Parathyroid adenoma (tissue), 2 donors: ENCODE measurements around the gene ZSWIM5.

Experiments used
- H2AFZ ChIP-seq: fragments of 300-600 bp; sonication (generic); one replicate; pipeline ENCODE4 v1.7.0; 2017; ENCODE audit warnings: antibody characterized with exemption, mild to moderate bottlenecking
- H3K27ac ChIP-seq: fragments of 300-600 bp; sonication (generic); one replicate; pipeline ENCODE4 v1.7.0; 2017
- H3K27me3 ChIP-seq: fragments of 300-600 bp; sonication (generic); one replicate; pipeline ENCODE4 v1.7.0; 2017; ENCODE audit warnings: low read length; ENCODE audit not compliant: control insufficient read depth, insufficient read depth
- H3K36me3 ChIP-seq: fragments of 300-600 bp; sonication (generic); one replicate; pipeline ENCODE4 v1.7.0; 2017; ENCODE audit warnings: low read length; ENCODE audit not compliant: control insufficient read depth, insufficient read depth
- H3K4me1 ChIP-seq: fragments of 300-600 bp; sonication (generic); one replicate; pipeline ENCODE4 v1.7.0; 2017; ENCODE audit warnings: control low read depth
- H3K4me2 ChIP-seq: fragments of 300-600 bp; sonication (generic); one replicate; pipeline ENCODE4 v1.7.0; 2017; ENCODE audit warnings: low read length
- H3K4me3 ChIP-seq: fragments of 300-600 bp; sonication (generic); one replicate; pipeline ENCODE4 v1.7.0; 2017; ENCODE audit warnings: low read depth, low read length
- H3K79me2 ChIP-seq: fragments of 300-600 bp; sonication (generic); one replicate; pipeline ENCODE4 v1.7.0; 2017; ENCODE audit warnings: control low read depth
- H3K9ac ChIP-seq: fragments of 300-600 bp; sonication (generic); one replicate; pipeline ENCODE4 v1.7.0; 2017; ENCODE audit warnings: mild to moderate bottlenecking
- H3K9me3 ChIP-seq: fragments of 300-600 bp; sonication (generic); one replicate; pipeline ENCODE4 v1.7.0; 2017; ENCODE audit warnings: low read length; ENCODE audit not compliant: control insufficient read depth
- CTCF ChIP-seq: fragments of 300-600 bp; sonication (generic); IDR thresholded peaks from one replicate; pipeline ENCODE4 v1.7.0; 2017; ENCODE audit warnings: antibody characterized with exemption, mild to moderate bottlenecking
- donor health status: primary hyperparathyroidism.

ZSWIM5 gene

GRCh38 chr1:45205011-45205909 lies 1.1 kb downstream of the ZSWIM5 start:
- no peak for TF ChIP-seq CTCF
- Histone ChIP-seq H3K4me3 (peak overlapping the region; percentile 38), H2AFZ (peak overlapping the region; percentile 56), H3K27me3 (no peaks in the 10 kb centered on the region), H3K79me2 (no peaks in the 10 kb centered on the region), H3K9me3 (no peaks in the 10 kb centered on the region), H3K9ac (no peak overlapping the region), H3K4me1 (peaks cover 2% of the 10 kb centered on the region), H3K36me3 (no peaks in the 10 kb centered on the region), H3K4me2 (peak overlapping the region; percentile 68), H3K27ac (peak overlapping the region; percentile 29)

- H3K9me3 ChIP-seq = no peaks in the 10 kb centered on the region
- no peak overlapping the region for H3K4me2 ChIP-seq
- no peaks in the 10 kb centered on the region for H3K27me3 ChIP-seq
- no peak for TF ChIP-seq CTCF
- no peak overlapping the region for H3K4me3 ChIP-seq
- no peak overlapping the region for H2AFZ ChIP-seq
- H3K79me2 ChIP-seq = no peaks in the 10 kb centered on the region
- H3K4me1 ChIP-seq = no peaks in the 10 kb centered on the region
- no peak overlapping the region for H3K9ac ChIP-seq
- H3K36me3 ChIP-seq = no peaks in the 10 kb centered on the region
- H3K27ac ChIP-seq = no peak overlapping the region
Observed at GRCh38 chr1:45200906-45201500, 5.4 kb downstream of the ZSWIM5 start.

- no peak overlapping the region for H3K4me3 ChIP-seq
- TF ChIP-seq CTCF = no peak
- no peak overlapping the region for H3K27ac ChIP-seq
- no peak overlapping the region for H3K4me2 ChIP-seq
- H3K9me3 ChIP-seq = no peaks in the 10 kb centered on the region
- H3K9ac ChIP-seq = no peak overlapping the region
- H3K79me2 ChIP-seq = no peaks in the 10 kb centered on the region
- no peaks in the 10 kb centered on the region for H3K4me1 ChIP-seq
- no peaks in the 10 kb centered on the region for H3K27me3 ChIP-seq
- H2AFZ ChIP-seq = no peak overlapping the region
- H3K36me3 ChIP-seq = no peaks in the 10 kb centered on the region
Observed at GRCh38 chr1:45200435-45200834, 6.0 kb downstream of the ZSWIM5 start.

GRCh38 chr1:45198185-45198584 lies 8.2 kb downstream of the ZSWIM5 start:
- Histone ChIP-seq H3K4me3 (no peak overlapping the region), H3K9ac (no peak overlapping the region), H3K79me2 (no peaks in the 10 kb centered on the region), H3K4me2 (no peak overlapping the region), H3K27me3 (no peaks in the 10 kb centered on the region), H3K9me3 (no peaks in the 10 kb centered on the region), H3K36me3 (no peaks in the 10 kb centered on the region), H2AFZ (no peak overlapping the region), H3K27ac (no peak overlapping the region), H3K4me1 (no peaks in the 10 kb centered on the region)
- TF ChIP-seq CTCF = no peak
